Hair follicular keratinocyte (primary cell): Measurements from ENCODE around the gene PP2D1. TPM values are rescaled to one million over a fixed set of nuclear protein-coding genes. Genes with fewer than 3 reads are reported as not detected.

Experiments used
- total RNA-seq: library from RNA; depleted of rRNA; stranded (reverse); fragments of >200 nt; gene quantifications from 2 replicates; pipeline ENCODE4 v1.2.3, GENCODE V29; 2015

PP2D1 gene, protein sequence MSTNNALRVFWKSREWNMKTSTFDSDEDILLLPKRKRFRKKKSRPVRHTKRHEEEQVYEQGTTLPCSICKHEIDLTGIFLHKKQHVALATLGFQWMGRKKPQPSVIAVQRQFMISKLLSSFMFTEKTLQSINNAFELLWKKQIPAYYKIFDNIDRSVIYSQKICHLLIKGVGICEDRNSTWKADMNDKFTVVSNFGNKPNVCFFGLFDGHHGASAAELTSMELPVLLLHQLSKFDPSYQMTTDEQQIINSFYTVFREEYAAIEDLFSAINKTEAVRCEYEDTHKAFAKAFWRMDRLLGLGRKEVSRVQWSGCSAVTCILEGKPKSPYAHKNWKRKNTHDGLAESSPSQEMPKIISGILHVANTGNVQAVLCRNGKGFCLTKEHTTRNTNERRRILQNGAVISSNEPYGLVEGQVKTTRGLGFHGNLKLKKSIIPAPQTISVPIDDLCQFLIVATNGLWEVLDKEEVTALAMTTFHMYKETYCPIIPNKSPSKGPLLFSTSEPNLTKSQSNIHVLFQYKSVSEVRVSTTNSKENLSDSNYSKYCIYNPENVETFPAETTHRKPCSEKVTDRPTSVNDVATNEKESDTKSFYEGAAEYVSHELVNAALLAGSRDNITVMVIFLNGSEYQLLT
- total RNA-seq, result not detected in 2 replicates

DNA sequence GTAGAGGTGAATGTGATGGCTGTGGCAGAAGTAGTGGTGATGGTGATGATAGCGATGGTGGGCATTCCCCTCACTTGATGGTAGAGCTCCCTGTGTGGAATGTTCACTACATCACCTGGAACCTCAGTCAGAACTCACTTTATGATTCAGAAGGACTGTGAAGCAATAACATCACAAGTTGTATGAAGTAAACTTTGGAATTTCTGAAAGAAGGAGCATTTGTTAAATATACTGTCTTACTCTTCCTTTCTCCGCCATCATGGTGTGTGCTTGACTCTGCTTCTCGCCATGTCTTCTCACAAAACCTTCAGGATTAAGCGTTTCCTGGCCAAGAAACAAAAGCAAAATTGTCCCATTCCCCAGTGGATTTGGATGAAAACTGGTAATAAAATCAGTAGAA, at the start of gene PP2D1:
Gene PP2D1 (minus strand): TSS at position 101 of the 400 bp plus-strand sequence. CDS start 192 bp downstream, outside the sequence.

GRCh38 chr3:20039765-20040547, 27.9 kb upstream of the PP2D1 start, which contains the start of gene KAT2B:
Gene KAT2B, plus strand, starts transcription at chr3:20040446. Its CDS starts 32 bp downstream, at chr3:20040478.

GRCh38 chr3:19946832-19947548, 65.1 kb downstream of the PP2D1 start, which contains the start of gene RAB5A:
Gene RAB5A, plus strand, starts transcription at chr3:19947097. Its CDS starts 3,802 bp downstream, at chr3:19950899.

Other genes with a start within 250 kb of the PP2D1 start
- gene EFHB, start 78.0 kb downstream of the PP2D1 start, total RNA-seq, result not detected in 2 replicates
- 37.6 and 39.5 TPM in 2 replicates for gene RAB5A, start 65.2 kb downstream of the PP2D1 start, total RNA-seq
- 1.4 and 3.5 TPM in 2 replicates for gene KAT2B, start 28.2 kb upstream of the PP2D1 start, total RNA-seq
- 2.7 and 8.8 TPM in 2 replicates for gene SGO1, start 173.9 kb upstream of the PP2D1 start, total RNA-seq